HG03460 (cell line): Measurements from ENCODE around the gene CD180.

Experiments used
- ATAC-seq: cut with Tn5 transposase; IDR thresholded peaks from one replicate; pipeline ENCODE4 v1.9.1; 2021; ENCODE audit not compliant: unreplicated experiment

Gene CD180

GRCh38 chr5:67133217-67133616, 63.4 kb downstream of the CD180 start:
- no peak for ATAC-seq

DNA sequence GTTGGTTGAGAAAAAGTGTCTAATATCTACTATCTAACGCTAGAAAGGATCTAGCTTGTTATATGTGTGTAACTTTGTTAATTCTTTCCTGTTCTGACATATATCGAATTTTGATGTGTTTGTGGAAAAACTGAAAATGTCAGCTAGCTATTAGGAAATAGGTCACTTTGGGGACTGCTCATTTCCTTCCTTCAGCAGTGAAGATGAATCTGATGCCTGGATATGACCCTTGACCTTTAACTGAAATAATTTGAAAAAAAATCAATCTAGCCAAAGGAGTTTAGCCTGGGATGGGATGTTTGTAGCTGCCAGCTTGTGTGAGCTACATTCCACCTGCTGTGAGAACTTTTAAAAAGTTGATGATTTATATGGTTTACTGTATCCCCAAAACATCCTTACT, 66.8 kb downstream of the CD180 start:
- ATAC-seq, result no peak
